Subcutaneous adipose tissue (tissue), 4 donors: Measurements from ENCODE around the gene AGER. TPM values are rescaled to one million over a fixed set of nuclear protein-coding genes. Genes with fewer than 3 reads are reported as not detected.

Experiments
- total RNA-seq, 4 donors: library from RNA; depleted of rRNA; stranded (reverse); fragments of >200 nt; gene quantifications; one replicate each; pipeline ENCODE4 v1.1.0, GENCODE V29; 2016
- TF ChIP-seq, protein P1 (sequence below): fragments of 450-650 bp; IDR thresholded peaks from one replicate; pipeline ENCODE4 v1.5.1; 2016; ENCODE audit warnings: low read depth, mild to moderate bottlenecking, control low read depth, antibody characterized with exemption, moderate library complexity

Gene AGER
- total RNA-seq, 4 donors from 2014 or later, result 2.4 to 5.5 (median 2.8) TPM

DNA sequence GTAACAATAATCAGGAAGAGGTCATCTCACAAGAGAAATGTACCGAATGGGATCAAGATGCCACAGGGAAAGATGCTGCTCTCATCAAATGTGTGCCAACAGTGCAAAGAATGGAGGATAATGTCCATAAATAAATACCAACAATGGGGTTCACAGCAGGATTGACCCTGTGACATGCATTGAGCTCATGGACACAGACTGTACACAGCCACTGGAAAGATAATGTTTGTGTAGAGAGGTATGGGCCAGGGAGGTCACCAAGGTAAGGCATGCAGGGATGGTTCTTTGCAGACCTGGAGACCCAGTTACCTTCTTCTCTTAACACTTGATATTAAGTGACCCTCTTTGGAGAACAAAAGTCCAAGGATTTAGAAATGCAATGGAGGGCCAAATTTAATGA, 9.6 kb downstream of the AGER start:
- TF ChIP-seq, protein P1, sequence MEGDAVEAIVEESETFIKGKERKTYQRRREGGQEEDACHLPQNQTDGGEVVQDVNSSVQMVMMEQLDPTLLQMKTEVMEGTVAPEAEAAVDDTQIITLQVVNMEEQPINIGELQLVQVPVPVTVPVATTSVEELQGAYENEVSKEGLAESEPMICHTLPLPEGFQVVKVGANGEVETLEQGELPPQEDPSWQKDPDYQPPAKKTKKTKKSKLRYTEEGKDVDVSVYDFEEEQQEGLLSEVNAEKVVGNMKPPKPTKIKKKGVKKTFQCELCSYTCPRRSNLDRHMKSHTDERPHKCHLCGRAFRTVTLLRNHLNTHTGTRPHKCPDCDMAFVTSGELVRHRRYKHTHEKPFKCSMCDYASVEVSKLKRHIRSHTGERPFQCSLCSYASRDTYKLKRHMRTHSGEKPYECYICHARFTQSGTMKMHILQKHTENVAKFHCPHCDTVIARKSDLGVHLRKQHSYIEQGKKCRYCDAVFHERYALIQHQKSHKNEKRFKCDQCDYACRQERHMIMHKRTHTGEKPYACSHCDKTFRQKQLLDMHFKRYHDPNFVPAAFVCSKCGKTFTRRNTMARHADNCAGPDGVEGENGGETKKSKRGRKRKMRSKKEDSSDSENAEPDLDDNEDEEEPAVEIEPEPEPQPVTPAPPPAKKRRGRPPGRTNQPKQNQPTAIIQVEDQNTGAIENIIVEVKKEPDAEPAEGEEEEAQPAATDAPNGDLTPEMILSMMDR, result no peak

DNA sequence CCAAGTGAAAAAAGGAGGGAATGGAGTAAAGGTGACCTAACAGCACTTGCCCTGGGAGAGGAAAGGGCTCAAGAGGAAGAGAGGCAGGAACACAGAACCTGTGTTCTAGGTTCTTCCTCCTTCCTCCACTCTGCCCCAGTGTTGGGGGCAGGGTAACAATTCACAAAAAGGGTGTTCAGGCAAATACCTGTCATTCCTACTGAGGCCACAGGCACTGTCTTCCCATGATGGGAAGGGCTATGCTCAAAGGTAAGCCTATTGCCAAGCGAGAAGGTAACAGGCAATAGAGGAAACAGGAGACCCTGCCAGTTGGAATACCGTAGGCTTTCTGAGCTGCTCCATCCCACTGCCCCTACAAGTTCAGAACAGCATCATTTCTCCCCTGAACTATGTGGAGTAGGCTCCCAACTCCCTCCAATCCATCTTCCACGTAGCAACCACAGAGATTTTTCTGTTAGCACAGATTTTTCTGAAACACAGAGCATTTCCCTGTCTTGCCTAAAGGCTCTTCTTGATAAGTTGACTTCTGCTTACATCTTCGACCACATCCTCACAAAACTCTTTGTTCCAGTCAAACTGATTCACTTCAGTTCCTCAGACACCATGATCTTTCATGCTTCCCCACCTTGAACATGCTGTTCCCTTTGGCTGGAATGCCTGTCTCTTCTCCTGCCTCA, 10.9 kb downstream of the AGER start:
- TF ChIP-seq, protein P1, result no peak

GRCh38 chr6:32171234-32171633, 12.8 kb downstream of the AGER start:
- TF ChIP-seq, protein P1, result no peak

DNA sequence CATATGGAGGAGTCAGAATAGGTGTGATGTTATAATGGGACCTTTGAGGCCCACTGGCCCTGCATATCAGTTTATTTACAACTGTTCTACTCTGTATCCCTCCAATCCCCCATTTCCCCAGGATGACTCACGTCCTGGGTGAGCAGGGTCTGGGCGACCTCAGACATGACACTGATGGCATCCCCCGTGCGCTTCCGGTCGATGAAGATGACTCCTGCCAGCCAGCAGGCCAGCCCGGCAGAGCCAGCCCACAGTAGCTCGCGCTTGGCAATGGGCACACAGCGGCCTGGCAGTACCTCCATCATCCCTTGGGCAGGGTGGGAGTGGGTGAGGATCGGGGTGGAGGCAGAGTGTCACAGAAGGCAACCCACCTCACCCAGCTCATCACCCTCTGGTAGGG, 13.8 kb downstream of the AGER start:
- TF ChIP-seq, protein P1, result no peak

GRCh38 chr6:32168807-32169591, 15.1 kb downstream of the AGER start:
- TF ChIP-seq, protein P1, result no peak

- TF ChIP-seq, protein P1, result no peak
These were observed 15.7 kb downstream of the AGER start for GRCh38 chr6:32168350-32168749.

DNA sequence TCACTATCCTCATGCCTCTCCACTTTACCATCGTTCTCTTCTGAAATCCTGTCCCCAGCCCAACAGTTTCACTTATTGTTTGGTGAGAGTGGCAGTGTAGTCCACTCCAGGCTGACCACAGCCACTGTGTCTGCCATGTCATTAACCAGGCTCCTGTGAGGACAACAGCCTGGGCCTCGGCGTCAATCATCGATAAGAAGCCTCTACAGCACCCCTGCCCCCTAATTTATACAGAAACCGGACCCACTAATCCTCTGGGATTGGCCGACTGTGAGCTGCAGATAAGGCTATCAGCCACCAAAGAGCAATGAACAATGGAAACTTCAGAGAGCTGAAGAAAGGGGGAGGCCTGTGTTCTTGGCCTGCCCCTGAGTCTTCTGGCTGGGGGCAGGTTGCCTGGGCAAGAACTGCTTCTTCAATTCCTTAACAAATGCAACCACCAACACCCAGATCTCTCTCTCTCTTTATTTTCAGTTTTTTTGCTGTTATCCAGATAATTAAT, 16.2 kb downstream of the AGER start:
- TF ChIP-seq, protein P1, result no peak
